ENCODE data around the gene MAML2. TPM values are rescaled to one million over a fixed set of nuclear protein-coding genes. Genes with fewer than 3 reads are reported as not detected.

The MAML2 gene
- total and polyA plus RNA-seq, 2 of the 8 experiments (the other 6 are each of a cell fraction or from before 2014, with no cell fraction given), result 3.8 to 6.6 TPM

GRCh38 chr11:96389720-96390487 is 46.9 kb upstream of the MAML2 start, which contains the start of the genes CCDC82 and JRKL:
CCDC82 (minus strand) TSS chr11:96389912; CDS start chr11:96384747, 5,165 bp downstream.
JRKL (plus strand) TSS chr11:96390013; CDS start chr11:96390650, 637 bp downstream.
- no peaks in the 10 kb centered on the region for H4K20me1 ChIP-seq (replicated peaks in 1 of 2; ENCODE audit: control insufficient read depth in 1 of 2, insufficient read depth in 2 of 2, low read length in 2 of 2)
- H4K8ac ChIP-seq (ENCODE audit: extremely low read depth, insufficient read depth, low read length), result peak within 1 kb of the TSS; percentile 92; the same call in 1 of the 2 replicates
- H4K91ac ChIP-seq (replicated peaks; ENCODE audit: insufficient read length, low read length), result peak within 1 kb of the TSS; percentile 52
- peak within 1 kb of the TSS; percentile 80 for H3K18ac ChIP-seq (ENCODE audit: extremely low read depth, low read length)
- no peak within 1 kb of the TSS for H2AK5ac ChIP-seq (ENCODE audit: low read depth, low read length)
- H2AFZ ChIP-seq (ENCODE audit: low read length), result peak within 1 kb of the TSS; percentile 65
- H3K56ac ChIP-seq (replicated peaks; ENCODE audit: insufficient read length, low read depth, low read length), result peak within 1 kb of the TSS; percentile 19
- FAIRE-seq (no peak), DNase-seq (ENCODE audit: low read depth in 1 of 2, low spot score in 2 of 2) (peak; percentile 91 to 98)
- no peaks in the 10 kb centered on the region; a peak in 2 of 8 replicates for H3K36me3 ChIP-seq (ENCODE audit: control insufficient read depth in 2 of 4, insufficient read depth in 4 of 4, low read length in 3 of 4)
- no peak within 1 kb of the TSS for H3K23ac ChIP-seq (ENCODE audit: insufficient read length)
- peak within 1 kb of the TSS; percentile 78 to 96 for H3K4me2 ChIP-seq (ENCODE audit: insufficient read depth in 1 of 2, low read depth in 2 of 2, low read length in 2 of 2)
- peaks cover 0 to 2% (median under 1%) of the 10 kb centered on the region in 4 experiments; a peak in 2 of 7 replicates for H3K4me1 ChIP-seq (replicated peaks in 1 of 4; ENCODE audit: control insufficient read depth in 3 of 4, insufficient read depth in 4 of 4, low read length in 3 of 4)
- peak within 1 kb of the TSS; percentile 69 to 93 (median 78) for H3K4me3 ChIP-seq (ENCODE audit: extremely low read depth in 1 of 4, insufficient read depth in 2 of 4, low read depth in 3 of 4, low read length in 4 of 4)
- H3K79me2 ChIP-seq (ENCODE audit: control insufficient read depth in 1 of 2, insufficient read depth in 2 of 2, low read length in 2 of 2), result peaks cover 0 to 19% of the 10 kb centered on the region in 2 experiments; a peak in 2 of 4 replicates
- H3K4ac ChIP-seq (replicated peaks; ENCODE audit: insufficient read length, low read depth, low read length), result no peak within 1 kb of the TSS
- H2BK15ac ChIP-seq (ENCODE audit: low read length), result no peak within 1 kb of the TSS
- no peaks in the 10 kb centered on the region; the same call in 1 of the 2 replicates for H3K79me1 ChIP-seq (ENCODE audit: low read depth, low read length)
- H3K27me3 ChIP-seq (replicated peaks in 1 of 4; ENCODE audit: control insufficient read depth in 3 of 4, extremely low read depth in 1 of 4, insufficient read depth in 3 of 4, low read length in 3 of 4), result no peaks in the 10 kb centered on the region
- H3K14ac ChIP-seq (ENCODE audit: insufficient read length), result no peak within 1 kb of the TSS
- no peaks in the 10 kb centered on the region; a peak in 2 of 4 replicates for H3K9me3 ChIP-seq (ENCODE audit: insufficient read depth in 2 of 2, low read depth in 1 of 2, low read length in 1 of 2)
- H4K5ac ChIP-seq (ENCODE audit: insufficient read length, low read depth, low read length), result peak within 1 kb of the TSS; percentile 95
- H2BK20ac ChIP-seq (ENCODE audit: low read length), result no peak within 1 kb of the TSS
- POLR2A ChIA-PET (ENCODE audit: partially characterized antibody), result interaction anchor here (0.6 to 1.9 kb wide), 10 partner anchors 18 to 600 kb away, joined by 3 to 9 read pairs (median 4); partner anchors contain the start of genes CEP57, FAM76B and MAML2
- peaks cover 5% of the 10 kb centered on the region for H3K23me2 ChIP-seq (ENCODE audit: low read depth, low read length)
- 0 out of 2 replicates have a peak within 1 kb of the TSS, but pooled peaks have one; percentile 18 for H2BK12ac ChIP-seq (ENCODE audit: low read depth, low read length)
- H3K27ac ChIP-seq (ENCODE audit: low read depth, low read length), result peak within 1 kb of the TSS; percentile 89
- CTCF ChIA-PET (ENCODE audit: partially characterized antibody), result interaction anchor here (0.7 to 2.1 kb wide), 5 partner anchors 47 to 554 kb away, joined by 3 to 9 read pairs (median 3); partner anchors contain the start of gene MAML2
- H3K9ac ChIP-seq (replicated peaks in 1 of 4; ENCODE audit: extremely low read depth in 1 of 4, low read depth in 3 of 4, low read length in 3 of 4), result peak within 1 kb of the TSS; percentile 70 to 86 (median 82)
- 5% methylated on average over 26 of the region's 53 CpGs; no CpG with 5 or more reads in 1 of the 2 experiments for WGBS, 2 experiments (ENCODE audit: extremely low coverage in 1 of 2, insufficient coverage in 1 of 2, insufficient read length in 1 of 2, insufficient replicate concordance in 2 of 2, low coverage in 1 of 2, low lambda C conversion rate in 2 of 2, missing lambda C conversion rate in 1 of 2)
- H2BK5ac ChIP-seq (ENCODE audit: low read depth, low read length), result peak within 1 kb of the TSS; percentile 75
- H2BK120ac ChIP-seq (replicated peaks; ENCODE audit: low read depth, low read length), result no peak within 1 kb of the TSS
- TF ChIP-seq MAX (IDR thresholded peaks at IDR 0.05), result peak; percentile 63
- no peak; the same call in 1 of the 2 replicates for TF ChIP-seq GABPA (IDR thresholded peaks at IDR 0.05; ENCODE audit: borderline replicate concordance, insufficient read depth, low read length)
- no peak for TF ChIP-seq SIX5 (IDR thresholded peaks at IDR 0.05; ENCODE audit: low read depth, low read length)
- no peak for TF ChIP-seq POU5F1 (IDR thresholded peaks at IDR 0.05; ENCODE audit: low read depth, low read length)
- no peak for TF ChIP-seq CBX8 (IDR thresholded peaks at IDR 0.05; ENCODE audit: borderline replicate concordance, low read depth, low read length)
- no peak for TF ChIP-seq JUN (IDR thresholded peaks at IDR 0.05; ENCODE audit: low read depth, low read length)
- TF ChIP-seq SIN3A (conservative IDR thresholded peaks at IDR 0.05 in 1 of 2, IDR thresholded peaks at IDR 0.05 in 1 of 2; ENCODE audit: low read depth in 1 of 2, low read length in 2 of 2), result peak; percentile 35 to 36; a peak in 2 of 4 replicates
- no peak for TF ChIP-seq BACH1 (IDR thresholded peaks at IDR 0.05; ENCODE audit: low read length)
- TF ChIP-seq KDM1A (IDR thresholded peaks at IDR 0.05; ENCODE audit: borderline replicate concordance, low read length), result no peak
- TF ChIP-seq POLR2A (IDR thresholded peaks at IDR 0.05; ENCODE audit: control extremely low read depth in 1 of 2, low read depth in 2 of 2, low read length in 2 of 2), result peak in 1 of 2 experiments; percentile 78; a peak in 2 of 3 replicates
- 0 out of 2 replicates have a peak, but pooled peaks have one; percentile 19 for TF ChIP-seq SP1 (IDR thresholded peaks at IDR 0.05; ENCODE audit: low read depth, low read length)
- TF ChIP-seq SP2 (IDR thresholded peaks at IDR 0.05; ENCODE audit: low read length), result no peak
